WI38 (cell line): ENCODE data around the gene PCDHGB5.
"Not testable (repeated sequence)": the region's sequence is repeated elsewhere in the genome, so short reads cannot be mapped to it uniquely, and the experiment has no call there.

Source experiments
- H3K4me3 ChIP-seq: 2 replicates; pipeline ENCODE4 v1.5.1; 2011; ENCODE audit warnings: low read depth, mild to moderate bottlenecking, control low read depth, low read length
- TF ChIP-seq, protein P1 (sequence below): IDR thresholded peaks from 2 replicates; pipeline ENCODE4 v1.5.1; 2012; ENCODE audit warnings: low read depth, mild to moderate bottlenecking, control low read depth, low read length

PCDHGB5 gene

DNA sequence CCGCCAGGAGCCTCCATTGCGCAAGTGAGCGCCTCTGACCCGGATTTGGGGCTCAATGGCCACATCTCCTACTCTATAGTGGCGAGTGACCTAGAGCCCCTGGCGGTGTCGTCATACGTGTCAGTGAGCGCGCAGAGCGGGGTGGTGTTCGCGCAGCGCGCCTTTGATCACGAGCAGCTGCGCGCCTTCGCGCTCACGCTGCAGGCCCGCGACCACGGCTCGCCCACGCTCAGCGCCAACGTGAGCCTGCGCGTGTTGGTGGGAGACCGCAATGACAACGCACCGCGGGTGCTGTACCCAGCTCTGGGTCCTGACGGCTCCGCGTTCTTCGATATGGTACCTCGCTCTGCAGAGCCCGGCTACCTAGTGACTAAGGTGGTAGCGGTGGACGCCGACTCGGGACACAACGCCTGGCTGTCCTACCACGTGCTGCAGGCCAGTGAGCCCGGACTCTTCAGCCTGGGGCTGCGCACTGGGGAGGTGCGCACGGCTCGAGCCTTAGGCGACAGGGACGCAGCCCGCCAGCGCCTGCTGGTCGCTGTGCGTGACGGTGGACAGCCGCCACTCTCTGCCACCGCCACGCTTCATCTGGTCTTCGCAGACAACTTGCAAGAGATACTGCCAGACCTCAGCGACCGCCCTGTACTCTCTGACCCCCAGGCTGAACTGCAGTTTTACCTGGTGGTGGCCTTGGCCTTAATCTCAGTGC lies 12.0 kb downstream of the PCDHGB5 start:
- TF ChIP-seq, protein P1, sequence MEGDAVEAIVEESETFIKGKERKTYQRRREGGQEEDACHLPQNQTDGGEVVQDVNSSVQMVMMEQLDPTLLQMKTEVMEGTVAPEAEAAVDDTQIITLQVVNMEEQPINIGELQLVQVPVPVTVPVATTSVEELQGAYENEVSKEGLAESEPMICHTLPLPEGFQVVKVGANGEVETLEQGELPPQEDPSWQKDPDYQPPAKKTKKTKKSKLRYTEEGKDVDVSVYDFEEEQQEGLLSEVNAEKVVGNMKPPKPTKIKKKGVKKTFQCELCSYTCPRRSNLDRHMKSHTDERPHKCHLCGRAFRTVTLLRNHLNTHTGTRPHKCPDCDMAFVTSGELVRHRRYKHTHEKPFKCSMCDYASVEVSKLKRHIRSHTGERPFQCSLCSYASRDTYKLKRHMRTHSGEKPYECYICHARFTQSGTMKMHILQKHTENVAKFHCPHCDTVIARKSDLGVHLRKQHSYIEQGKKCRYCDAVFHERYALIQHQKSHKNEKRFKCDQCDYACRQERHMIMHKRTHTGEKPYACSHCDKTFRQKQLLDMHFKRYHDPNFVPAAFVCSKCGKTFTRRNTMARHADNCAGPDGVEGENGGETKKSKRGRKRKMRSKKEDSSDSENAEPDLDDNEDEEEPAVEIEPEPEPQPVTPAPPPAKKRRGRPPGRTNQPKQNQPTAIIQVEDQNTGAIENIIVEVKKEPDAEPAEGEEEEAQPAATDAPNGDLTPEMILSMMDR = no peak
- no peak overlapping the region for H3K4me3 ChIP-seq

- no peak overlapping the region for H3K4me3 ChIP-seq
- TF ChIP-seq, protein P1 = no peak
Measured at GRCh38 chr5:141411575-141411974, 13.8 kb downstream of the PCDHGB5 start.

DNA sequence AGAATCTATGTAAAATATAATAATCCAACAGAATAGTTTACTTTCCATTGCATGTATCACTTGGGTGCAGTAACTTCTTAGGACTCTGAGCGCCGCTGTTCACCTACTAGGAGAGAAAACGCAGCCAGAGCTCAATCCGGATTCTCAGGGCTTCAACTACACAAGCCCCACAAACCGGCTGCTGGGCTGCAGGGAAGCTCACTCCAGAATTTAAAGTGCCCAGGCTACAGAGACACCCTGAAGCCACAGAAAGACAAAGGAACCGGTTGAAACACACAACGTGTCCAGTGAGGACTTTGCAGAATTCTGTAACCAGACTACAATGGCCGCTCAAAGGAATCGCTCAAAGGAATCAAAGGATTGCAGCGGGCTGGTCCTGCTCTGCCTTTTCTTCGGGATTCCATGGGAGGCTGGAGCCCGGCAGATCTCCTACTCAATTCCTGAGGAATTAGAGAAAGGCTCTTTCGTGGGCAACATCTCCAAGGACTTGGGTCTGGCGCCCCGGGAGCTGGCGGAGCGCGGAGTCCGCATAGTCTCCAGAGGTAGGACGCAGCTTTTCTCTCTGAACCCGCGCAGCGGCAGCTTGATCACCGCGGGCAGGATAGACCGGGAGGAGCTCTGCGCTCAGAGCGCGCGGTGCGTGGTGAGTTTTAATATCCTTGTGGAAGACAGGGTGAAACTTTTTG lies 15.2 kb downstream of the PCDHGB5 start, which contains the start of gene PCDHGA10:
TSS of gene PCDHGA10 (plus strand) at position 134 of the 686 bp plus-strand sequence. CDS start at position 323, 189 bp downstream.
- H3K4me3 ChIP-seq = peak within 1 kb of the TSS; percentile 68
- TF ChIP-seq, protein P1 = peak; percentile 83

DNA sequence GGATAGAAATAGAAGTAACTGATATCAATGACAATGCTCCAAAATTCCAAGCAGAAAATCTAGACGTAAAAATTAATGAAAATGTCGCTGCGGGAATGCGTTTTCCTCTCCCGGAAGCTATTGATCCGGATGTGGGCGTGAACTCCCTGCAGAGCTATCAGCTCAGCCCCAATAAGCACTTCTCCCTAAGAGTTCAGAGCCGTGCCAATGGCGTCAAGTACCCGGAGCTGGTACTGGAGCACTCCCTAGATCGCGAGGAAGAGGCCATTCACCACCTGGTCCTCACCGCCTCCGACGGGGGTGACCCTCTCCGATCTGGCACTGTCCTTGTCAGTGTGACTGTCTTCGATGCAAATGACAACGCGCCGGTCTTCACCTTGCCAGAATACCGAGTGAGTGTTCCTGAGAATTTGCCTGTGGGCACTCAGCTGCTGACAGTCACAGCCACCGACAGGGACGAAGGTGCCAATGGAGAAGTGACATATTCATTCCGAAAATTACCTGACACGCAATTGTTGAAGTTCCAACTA lies 15.9 kb downstream of the PCDHGB5 start:
- TF ChIP-seq, protein P1 = no peak
- H3K4me3 ChIP-seq = peak overlapping the region; percentile 68

DNA sequence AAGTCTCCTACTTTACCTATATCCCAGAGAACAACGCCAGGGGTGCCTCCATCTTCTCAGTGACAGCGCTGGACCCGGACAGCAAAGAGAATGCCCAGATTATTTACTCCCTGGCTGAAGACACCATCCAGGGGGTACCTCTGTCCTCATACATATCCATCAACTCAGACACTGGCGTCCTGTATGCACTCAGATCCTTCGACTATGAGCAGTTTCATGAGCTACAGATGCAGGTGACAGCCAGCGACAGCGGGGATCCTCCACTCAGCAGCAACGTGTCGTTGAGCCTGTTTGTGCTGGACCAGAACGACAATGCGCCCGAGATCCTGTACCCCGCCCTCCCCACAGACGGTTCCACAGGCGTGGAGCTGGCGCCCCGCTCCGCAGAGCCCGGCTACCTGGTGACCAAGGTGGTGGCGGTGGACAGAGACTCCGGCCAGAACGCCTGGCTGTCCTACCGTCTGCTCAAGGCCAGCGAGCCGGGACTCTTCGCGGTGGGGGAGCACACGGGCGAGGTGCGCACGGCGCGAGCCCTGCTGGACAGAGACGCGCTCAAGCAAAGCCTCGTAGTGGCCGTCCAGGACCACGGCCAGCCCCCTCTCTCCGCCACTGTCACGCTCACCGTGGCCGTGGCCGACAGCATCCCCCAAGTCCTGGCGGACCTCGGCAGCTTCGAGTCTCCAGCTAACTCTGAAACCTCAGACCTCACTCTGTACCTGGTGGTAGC lies 17.0 kb downstream of the PCDHGB5 start:
- H3K4me3 ChIP-seq = not testable (repeated sequence)

- not testable (repeated sequence) for H3K4me3 ChIP-seq
Measured at GRCh38 chr5:141415275-141415618, 17.5 kb downstream of the PCDHGB5 start.

DNA sequence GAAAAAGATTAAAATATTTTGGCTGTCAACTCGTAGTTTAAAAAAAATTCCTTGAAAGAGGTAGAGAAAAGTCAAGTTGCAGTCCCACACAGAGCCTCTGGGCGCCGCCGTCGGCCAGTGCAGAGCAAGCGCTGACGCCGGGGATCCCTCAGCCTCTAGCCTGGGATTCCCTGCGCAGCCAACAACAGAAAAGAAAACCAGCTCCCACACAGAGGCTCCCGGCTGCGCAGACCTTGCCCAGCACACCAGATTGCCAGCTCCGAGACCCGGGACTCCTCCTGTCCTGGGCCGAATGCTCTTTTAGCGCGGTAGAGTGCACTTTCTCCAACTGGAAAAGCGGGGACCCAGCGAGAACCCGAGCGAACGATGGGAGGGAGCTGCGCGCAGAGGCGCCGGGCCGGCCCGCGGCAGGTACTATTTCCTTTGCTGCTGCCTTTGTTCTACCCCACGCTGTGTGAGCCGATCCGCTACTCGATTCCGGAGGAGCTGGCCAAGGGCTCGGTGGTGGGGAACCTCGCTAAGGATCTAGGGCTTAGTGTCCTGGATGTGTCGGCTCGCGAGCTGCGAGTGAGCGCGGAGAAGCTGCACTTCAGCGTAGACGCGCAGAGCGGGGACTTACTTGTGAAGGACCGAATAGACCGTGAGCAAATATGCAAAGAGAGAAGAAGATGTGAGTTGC lies 19.9 kb downstream of the PCDHGB5 start, which contains the start of gene PCDHGB7:
TSS of gene PCDHGB7 (plus strand) at position 184 of the 679 bp plus-strand sequence. CDS start at position 367, 183 bp downstream.
- TF ChIP-seq, protein P1 = peak; percentile 95
- H3K4me3 ChIP-seq = peak within 1 kb of the TSS; percentile 54
